AG08396 (cell line): Measurements from ENCODE around the gene MEF2C.

ENCODE experiments used
- DNase-seq: peaks from one replicate; pipeline ENCODE4 v3.0.0; 2012; ENCODE audit warnings: low spot score, mixed read lengths

The MEF2C gene

GRCh38 chr5:88688156-88688983 lies 194.6 kb downstream of the MEF2C start:
- no peak for DNase-seq

DNA sequence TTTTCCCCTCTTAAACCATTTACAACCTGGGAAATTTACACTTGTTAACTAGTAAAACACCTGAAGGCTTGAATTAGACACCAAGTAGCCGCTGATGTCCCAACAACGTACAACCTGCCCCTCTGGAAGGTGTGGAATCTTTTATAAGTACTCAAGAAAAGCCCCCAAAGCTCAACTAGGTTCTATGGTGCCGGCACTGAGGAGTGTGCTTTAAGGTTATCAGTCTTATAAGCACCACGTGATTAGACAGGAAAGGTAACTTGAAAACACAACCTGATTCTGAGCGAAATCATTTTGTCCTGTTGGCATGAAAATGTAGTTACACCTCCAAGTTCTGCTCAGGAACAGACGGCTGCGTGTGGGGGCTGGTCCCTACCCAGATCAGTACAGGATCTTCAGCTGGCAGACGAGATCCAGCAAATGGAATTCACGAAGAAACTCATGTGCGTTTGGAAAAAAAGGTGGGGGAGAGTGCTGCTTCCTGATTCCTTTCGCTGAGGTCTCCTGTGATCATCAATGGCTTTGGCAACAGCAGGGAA lies 195.5 kb downstream of the MEF2C start:
- DNase-seq: no peak

DNA sequence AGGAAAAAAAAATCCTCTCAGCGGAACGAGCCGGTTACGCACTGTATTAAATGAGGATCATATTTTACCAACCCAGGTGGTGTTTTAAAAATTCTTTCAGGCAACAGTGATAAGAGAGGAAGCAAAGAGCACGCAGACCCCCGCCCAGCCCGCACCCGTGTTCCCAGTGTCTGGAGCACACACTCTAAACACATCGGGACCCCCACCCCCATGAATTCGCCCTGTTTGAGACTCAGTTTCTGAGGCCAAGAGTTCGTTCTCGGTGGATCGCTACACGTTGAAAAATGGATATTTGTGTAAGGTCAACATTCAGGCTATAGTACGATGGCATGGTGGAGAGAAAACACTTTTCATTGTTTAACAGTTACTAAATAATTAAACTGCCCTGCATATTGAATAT lies 196.3 kb downstream of the MEF2C start:
- DNase-seq: no peak

- no peak for DNase-seq
Observed at GRCh38 chr5:88685591-88686541, 197.1 kb downstream of the MEF2C start.

- no peak for DNase-seq
Observed at GRCh38 chr5:88683506-88684135, 199.4 kb downstream of the MEF2C start.

- no peak for DNase-seq
Observed at GRCh38 chr5:88682881-88683361, 200.1 kb downstream of the MEF2C start.

GRCh38 chr5:88682131-88682530 lies 200.9 kb downstream of the MEF2C start:
- no peak for DNase-seq

- DNase-seq: no peak
Observed at GRCh38 chr5:88681211-88681803, 201.7 kb downstream of the MEF2C start.

DNA sequence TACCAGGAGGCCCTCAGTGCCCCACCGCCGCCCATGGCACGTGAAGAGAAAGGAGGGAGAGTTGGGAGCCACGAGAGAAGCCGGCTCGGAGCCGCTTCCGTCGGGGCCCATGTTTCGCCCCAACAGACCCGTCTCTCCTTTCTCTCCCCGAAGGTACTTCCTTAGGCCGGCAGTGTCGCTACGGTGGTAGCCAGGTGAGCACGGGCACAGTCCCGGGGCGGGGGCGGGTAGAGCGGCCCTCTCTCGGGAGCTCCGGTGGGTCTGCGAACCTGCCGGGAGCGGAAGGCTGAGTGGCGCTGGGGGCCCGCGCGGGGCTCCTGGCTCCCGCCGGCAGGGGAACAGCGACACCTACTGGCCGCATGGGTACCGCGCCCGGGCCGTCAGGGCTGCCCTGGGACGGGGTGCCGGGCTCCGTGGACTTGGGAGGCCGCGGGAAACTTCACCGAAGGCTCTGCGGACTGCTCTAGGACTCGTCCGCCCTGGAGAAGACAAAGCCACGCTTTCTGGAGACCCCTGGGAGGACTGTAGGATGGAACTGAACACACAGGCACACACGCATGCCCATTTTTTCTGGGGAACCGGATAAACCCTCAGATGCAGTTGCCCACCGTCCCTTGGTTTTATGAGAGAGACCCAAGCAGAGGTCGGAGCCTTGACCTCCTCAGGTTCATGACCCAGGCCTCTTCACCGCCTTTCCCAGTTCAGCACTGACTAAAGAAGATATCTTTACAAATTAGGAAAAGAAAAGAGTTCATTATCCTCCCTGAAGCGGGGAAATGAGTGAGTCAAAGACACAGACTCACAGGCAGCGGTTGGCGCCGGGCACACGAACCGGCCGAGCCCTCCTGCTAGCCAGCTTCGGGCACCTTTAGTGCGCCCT lies 202.5 kb downstream of the MEF2C start:
- DNase-seq: peak; percentile 92

DNA sequence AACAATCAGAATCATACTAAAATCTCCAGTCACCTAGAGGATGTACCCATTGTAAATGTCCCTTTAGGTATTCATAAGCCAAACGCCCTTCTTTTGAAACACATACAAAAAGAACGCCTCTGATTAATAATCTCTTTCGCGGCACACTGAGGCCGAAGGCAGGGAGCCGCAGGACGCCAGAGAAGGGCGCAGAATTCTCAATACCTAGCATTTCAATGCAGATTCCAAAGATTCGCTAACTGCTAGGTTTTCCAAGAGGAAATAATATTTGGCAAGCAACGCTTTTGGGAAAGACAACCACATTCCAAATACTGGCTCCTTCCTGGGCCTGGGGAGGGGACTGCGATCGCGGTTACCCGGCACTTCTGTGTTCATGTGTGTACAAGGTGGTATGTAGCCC lies 203.3 kb downstream of the MEF2C start:
- DNase-seq: no peak

DNA sequence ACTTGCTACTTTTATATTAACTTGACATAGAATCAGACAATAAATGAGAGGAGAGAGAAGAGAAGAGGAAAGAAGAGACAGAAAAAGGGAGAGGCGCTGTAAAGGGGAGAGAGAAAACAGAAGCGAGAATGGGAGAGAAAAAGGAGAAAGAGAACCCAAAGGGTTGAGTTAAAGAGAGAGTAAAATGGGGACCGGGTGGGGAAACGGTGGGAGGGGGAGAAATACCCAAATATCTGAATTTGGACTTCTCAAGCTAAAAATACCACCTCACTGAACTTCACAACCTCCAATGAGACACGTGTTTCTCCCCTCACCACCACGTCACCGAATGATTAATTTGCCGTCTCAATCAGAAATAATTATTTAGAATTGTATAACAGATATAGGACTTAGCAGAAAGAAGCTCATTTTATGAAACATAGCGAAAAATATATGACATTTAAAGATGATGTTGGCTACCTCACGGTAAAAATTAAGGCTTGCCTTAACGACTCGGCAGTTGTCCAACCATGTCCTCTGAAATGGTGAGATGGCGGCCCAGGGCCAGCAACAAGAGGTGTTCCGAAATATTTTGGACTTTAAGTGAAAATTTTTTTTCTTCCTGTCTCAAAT lies 204.1 kb downstream of the MEF2C start:
- DNase-seq: no peak

DNA sequence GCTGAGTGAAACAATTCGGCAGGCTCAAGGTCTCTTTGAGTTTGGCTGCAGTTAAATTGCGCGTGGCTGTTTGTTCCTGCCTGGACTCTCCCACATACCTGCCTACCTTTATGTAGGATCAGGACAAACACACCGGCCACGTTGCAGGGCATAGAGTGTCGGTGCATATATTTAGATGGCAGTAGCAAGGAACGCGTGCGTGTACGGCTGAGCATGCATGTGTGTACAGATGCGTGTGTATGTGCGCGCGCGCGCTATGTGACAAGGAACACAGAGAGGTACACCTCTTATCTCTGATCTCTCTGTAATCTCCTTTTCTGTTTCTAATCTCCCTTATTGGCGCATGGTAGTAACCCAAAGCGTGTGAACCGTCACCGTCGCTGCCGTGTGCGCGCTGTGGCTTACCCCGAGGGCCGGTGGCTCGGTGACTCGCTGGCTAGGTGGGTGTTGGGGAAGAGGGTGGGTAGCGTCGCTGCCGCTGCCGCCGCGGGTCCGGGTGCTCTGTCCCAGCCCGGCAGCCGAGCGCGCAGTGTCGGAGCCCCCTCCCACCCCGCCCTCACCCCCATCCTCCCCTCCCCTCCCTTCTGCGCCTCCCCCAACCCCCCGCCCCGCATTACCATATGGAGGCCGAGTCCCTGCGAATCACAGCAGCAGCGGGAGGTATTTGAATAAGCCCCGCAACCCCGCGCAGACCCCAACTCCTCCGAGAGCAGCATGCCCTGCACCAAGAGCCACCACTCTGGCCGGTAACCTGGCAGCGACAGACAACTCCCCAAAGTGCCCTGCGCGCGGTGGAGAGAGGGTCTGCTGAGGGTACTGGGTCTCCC lies 204.8 kb downstream of the MEF2C start:
- DNase-seq: no peak

DNA sequence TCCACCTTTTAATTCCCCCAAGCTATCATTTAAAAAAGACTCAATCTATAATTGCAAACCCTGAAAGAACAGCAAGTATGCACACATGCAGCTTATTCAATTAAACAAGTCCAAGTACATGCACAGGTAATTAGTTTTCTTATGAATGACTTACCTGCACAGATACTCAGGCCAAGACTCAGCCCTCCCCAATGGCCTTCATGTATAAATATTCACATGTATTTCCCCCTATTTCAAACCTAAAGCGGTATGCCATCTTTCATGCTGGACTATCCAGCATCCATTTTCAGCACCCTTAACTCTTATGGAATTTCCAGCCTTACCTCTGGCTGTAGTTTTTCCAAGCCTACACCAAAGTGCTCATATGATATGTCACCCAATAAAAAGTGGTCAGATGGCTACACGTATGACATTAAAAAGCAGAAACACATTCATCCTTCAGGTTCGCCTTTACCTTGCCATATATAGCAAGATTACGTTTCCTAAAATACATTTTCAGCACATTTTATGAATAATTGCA lies 205.5 kb downstream of the MEF2C start:
- no peak for DNase-seq

DNA sequence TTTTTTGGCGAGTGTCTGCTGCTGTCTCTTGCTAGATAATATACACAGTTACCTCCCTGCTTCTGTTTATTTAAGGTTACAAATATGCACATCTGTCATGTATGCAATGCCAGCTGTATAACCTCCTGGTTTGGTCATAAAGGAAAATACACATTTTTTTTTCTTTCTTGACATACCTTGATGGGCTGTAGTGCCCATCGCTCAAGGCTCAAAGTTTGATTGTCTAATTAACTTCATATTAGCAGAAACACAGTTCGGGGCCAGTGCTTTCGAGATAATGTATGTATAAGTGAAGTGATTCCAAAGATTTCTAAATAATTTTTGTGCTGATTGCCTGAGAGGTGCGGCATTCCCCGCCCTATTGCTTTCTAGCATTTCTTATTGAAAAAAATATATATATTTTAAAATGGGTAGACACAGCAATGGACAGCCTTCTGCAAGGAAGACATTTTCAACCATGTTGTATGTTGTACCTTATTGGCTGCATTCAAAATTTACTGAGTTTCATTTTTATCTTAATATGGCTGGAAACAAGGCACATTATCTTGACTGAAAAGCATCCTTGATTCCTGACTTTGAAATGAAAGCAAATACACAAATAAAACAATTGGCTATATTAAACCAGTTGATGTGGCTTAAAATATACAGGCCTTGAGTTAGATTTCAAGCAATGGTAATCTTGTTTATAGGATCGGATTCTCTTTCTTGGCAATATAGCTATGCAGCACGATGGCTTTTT lies 206.2 kb downstream of the MEF2C start:
- no peak for DNase-seq

DNA sequence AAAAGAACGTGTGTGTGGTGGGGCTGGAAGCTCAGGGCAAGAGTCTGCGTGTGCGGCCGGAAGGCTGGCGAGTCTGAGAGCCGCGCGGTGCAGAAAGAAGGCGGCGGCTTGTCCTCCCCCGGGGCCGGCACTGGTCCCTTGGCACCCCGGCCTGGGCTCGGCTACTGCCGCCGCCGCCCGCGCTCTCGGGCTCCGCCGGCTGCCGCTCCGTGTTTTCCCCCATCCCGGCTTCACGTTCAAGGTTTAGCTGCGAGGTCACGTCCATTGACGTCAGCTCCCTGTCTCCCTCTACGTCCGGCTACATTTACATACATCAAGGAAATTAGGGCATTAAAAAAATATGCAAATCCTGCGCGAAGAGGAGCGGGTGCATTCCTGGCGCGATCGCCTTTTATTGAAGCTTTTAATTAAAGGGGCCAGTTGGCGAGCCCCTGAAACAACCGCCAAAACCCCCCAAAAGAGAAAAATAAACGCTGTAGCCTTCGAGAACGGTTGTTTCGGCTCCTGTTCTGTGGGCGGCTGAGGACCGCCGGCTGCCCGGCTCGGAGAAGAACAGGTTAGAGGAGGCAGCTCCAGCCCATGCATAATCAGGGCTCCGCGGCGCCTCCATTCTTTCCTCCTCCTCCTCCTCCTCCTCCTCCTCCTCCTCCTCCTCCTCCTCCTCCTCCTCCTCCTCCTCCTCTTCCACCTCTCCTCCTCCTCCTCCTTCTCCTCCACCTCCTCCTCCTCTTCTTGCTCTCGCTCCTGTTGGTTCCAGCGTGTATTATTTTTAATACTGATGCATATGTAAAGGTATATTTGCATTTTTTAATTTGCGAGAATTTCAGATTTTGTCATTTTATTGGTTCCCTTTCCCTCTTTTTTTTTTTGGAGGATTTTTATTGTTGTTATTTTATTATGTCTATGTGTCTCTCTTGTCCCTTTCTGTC lies 207.0 kb downstream of the MEF2C start:
- DNase-seq: no peak

DNA sequence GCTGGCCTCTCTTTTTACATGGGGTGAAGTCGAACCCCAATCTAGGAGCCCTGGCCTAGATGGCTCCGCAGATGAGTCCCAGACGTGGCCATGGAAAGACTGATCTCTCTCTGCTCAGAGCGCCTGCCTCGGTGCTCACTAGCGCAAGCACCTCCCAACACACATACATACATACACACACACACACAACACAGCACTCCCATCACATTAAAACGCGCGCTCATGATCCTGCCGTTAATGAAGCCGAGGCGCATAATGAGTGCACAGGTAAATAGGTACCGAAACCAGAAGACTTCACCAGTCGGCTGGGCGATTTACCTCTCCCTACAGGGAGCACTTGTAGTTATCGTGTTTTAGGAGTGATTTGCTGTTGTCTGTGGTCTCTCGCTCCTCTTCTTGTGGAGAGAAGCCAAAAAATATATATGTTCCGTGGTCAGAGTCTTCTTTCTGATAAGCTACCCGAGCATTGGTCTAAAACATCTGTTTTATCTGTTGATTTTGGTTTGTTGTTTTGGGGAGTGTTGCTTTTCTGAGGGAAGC lies 207.7 kb downstream of the MEF2C start:
- DNase-seq: no peak
